ENCODE data around the gene PNMA6A.
"Not testable (repeated sequence)": the region's sequence is repeated elsewhere in the genome, so short reads cannot be mapped to it uniquely, and the experiment has no call there.

The PNMA6A gene

DNA sequence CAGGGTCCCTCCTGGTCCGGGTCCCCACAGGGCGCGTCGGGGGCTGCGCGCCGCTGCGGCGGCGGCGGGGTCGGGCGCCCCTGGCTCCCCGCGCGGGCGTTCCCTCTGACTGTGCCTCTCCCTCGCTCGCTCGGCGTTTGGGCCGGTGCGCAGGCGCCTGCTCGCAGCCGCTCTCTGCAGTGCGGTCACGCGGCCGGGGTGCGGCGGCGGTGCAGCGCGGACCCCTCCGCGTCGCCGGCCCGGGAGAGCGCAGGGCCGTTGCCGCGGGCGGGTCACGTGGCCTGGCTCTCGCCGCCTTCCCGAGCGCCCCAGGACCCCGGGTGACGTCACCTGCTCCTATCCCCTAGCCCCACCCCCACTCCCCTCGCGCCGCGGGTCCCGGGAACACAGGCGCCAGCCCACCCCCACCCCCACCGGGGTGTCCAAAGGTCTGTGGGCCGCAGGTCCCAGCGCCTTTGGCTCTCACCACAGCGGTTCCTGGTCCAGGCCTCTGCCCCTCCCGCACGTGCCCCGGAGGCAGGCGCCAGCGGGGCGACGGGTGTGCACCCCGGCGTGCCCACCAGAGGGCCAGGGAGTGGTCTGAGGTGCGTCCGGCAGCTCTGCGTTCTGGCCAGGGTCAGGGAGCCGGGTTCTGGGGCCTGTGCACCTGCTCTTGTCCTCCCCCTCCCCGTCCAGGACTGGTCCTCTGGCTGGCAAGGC, 5.3 kb downstream of the PNMA6A start:
- FAIRE-seq = not testable (repeated sequence)

DNA sequence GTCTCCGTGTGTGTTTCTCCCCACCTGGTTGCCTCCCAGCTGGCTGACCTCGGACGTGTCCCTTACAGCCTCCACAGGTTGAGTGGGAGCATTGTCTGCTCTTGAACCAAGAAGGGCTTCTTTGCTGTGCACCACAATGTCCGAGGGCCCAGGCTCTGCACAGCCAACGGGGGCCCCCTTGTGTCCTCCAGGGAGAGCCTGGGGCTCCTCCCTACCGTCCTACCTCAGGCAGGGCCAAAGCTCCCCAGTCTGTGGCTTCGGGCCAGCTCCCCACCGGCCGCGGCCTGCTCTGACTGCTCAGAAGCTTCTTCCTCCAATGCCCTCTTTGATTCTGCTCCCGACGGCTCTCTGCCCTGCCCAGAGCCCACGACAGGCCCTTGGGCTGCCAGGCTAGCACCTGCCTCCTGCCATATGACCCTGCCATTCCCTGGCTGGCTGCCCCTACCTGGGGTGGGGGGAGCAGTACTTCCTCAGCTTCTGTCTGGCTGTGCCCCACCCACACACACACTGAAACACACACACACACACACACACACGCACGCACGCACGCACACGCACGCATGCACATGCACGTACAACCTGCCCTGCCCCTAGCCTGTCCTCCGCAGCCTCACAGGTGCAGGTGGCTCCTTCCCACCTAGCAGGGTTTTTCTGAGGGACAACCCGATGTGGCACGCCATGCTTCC, 11.1 kb downstream of the PNMA6A start:
- FAIRE-seq = not testable (repeated sequence)

DNA sequence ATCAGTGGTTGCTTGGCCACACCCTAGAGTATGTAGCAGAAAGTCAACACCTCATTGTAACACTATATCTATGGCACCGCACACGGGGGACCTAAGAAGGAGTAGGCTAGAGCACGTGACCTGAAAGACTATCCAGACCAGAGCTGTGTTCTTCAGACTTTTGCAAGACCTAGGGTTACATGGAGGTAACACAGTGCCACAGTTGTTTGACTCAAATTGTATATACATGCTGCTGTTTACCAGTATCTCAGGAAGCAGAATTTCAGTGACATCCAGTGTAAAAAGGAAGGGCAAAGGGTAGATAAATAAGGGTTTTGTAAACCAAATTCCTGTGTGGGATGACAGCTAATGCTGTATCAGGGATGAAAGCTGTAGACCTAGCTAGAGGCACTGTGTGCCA, 30.2 kb downstream of the PNMA6A start:
- no peak for FAIRE-seq

DNA sequence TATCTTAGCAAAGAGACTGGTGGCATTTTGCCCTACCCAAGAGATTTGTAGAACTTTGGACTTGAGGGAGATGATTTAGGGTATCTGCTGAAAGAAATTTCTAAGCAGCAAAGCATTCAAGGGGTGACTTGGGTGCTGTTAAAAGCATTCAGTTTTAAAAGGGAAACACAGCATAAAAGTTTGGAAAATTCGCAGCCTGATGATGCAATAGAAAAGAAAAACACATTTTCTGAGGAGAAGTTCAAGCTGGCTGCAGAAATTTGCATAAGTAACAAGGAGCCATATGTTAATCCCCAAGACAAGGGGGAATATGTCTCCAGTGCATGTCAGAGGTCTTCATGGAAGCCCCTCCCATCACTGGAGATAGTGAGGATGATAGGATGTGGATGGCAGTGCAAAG, 32.7 kb downstream of the PNMA6A start:
- FAIRE-seq = not testable (repeated sequence)

DNA sequence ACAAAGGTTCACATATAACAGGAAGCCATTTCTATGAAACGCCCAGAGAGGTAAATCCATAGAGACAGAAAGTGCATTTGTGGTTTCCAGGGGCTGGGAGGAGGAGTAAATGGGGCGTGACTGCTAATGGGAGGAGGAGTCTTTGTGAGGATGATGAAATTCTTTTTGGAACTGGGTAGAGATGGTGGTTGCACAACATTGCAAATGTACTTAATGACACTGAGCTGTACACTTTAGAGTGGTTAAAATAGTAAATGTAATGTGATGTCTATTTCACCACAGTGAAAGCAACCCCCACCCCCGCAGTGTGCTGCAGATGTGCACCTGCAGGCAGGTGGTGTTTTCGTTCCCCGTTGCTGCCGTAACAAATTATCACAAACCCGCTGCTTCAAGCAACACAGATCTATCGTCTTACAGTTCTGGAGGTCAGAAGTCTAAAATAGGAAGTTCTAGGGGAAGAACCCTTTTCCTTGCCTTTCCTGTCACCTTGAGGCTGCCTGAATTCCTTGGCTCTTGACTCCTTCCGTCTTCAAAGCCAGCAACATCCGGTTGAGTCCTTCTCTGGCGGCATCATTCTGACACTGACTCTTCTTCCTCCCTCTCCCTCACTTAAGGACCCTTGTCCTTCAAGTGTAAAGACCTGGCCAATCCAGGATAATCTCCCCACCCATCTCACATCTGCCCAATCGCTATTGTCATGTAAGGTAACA, 34.0 kb downstream of the PNMA6A start:
- not testable (repeated sequence) for FAIRE-seq

DNA sequence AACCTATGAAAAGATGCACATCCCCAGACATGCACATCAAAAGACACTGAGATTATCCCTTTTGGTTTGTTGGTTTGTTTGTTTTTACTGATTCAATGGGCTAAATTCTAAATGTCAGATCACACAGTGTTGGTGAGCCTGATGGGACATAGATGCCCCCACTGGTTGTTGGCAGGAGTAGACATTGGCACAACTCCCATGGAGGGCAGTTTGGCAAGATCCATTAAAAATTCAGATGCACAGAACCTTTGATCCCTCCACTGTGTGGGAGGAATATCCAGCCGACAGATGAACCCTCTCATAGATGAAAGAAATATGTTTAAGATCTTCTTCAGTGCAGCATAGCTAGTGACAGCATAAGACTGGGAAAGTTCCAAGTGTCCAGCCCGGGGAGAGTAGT, 38.5 kb downstream of the PNMA6A start:
- not testable (repeated sequence) for FAIRE-seq

DNA sequence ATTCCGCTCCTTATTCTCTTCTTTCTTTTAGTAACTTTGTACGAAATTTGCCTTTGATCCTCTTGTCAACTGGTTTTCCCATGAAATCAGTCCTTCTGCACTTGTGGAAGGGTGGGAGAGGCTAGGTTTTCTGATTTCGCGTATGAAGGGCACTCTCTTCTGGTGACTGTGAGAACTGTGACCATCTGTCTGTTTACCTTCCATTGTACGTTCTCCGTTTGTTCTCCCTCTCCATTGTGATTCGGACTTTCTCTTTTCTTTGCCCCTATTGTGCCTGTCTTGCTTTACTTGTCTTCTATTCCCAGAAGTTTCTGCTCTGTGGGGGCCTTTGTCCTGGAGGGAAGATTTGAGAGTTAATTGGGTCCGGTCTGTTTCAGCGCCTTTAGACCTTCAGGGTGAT, 41.6 kb downstream of the PNMA6A start:
- not testable (repeated sequence) for FAIRE-seq

DNA sequence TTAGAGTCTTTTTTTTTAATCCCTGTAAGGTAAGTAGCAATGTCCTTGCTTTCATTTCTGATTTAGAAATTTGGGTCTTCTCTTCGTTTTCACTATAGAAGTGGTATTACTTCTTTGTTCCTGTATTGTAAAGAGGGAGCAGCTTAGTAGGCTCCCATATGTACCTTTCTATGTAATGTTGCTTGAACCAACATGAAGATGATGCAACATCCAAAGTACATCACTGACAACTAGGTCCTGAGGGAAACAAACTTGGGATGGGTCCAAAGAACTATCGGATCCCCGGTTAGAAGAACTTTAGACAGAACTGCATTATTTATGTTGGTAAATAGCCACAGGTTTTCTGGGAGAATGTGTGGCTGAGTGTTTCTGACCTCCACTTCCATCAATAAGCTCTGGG, 45.5 kb downstream of the PNMA6A start:
- FAIRE-seq = not testable (repeated sequence)

DNA sequence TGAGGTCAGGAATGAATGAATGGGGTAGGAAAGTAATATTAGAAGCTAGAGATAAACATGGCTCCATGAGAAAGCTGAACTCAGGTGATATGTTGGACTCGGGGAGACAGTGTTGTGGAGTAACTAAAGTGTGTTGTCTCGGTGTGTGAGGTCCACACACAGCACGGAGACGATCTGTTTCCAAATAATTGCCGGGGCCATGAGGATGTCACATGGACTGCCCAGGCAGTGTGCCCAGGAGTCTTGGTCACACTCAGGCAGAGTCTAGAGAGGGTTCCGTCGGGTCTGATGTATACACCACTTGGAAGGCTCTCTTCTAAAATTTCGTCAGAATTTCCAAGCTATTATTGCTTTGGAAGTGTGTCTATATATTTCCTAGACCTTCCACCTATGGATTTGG, 48.0 kb downstream of the PNMA6A start:
- not testable (repeated sequence) for FAIRE-seq

DNA sequence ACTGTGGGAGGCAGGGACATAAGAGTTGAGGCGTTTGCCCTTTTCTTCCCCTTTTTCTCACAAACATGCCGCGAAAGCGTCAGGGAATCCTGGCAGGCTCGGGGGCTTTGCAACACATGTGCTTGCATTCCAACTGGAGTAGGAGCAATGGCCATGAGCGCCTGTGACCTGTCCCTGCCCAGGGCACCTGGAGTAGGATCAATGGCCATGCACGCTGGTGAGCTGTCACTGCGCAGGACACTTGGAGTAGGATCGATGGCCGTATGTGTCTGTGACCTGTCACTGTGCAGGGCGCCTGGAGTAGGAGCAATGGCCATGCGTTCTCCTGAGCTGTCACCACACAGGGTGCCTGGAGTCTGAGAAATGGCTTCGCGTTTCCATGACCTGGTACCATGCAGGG, 51.2 kb downstream of the PNMA6A start:
- not testable (repeated sequence) for FAIRE-seq
